ENCODE results near the gene SERPINI1.
A peak's percentile ranks its signal among the peaks of the same experiment; 100 is the strongest.
"Not testable (repeated sequence)": the region's sequence is repeated elsewhere in the genome, so short reads cannot be mapped to it uniquely, and the experiment has no call there.

SERPINI1 gene

GRCh38 chr3:167798443-167798842 is 62.9 kb downstream of the SERPINI1 start:
- no peak for DNase-seq

- no peak for DNase-seq
Measured at GRCh38 chr3:167808910-167809309, 73.4 kb downstream of the SERPINI1 start.

- DNase-seq, result no peak
Measured at GRCh38 chr3:167810236-167810635, 74.7 kb downstream of the SERPINI1 start.

GRCh38 chr3:167811031-167811430 is 75.5 kb downstream of the SERPINI1 start:
- DNase-seq, result no peak

- no peak for DNase-seq
Measured at GRCh38 chr3:167813169-167814123, 77.9 kb downstream of the SERPINI1 start.

GRCh38 chr3:167814441-167814951 is 79.0 kb downstream of the SERPINI1 start:
- no peak for DNase-seq

- DNase-seq, result no peak
Measured at GRCh38 chr3:167816953-167817352, 81.4 kb downstream of the SERPINI1 start.

GRCh38 chr3:167820102-167820865 is 84.8 kb downstream of the SERPINI1 start:
- DNase-seq, result no peak

GRCh38 chr3:167821248-167821805 is 85.8 kb downstream of the SERPINI1 start:
- DNase-seq, result no peak

- DNase-seq, result no peak
Measured at GRCh38 chr3:167823738-167824137, 88.2 kb downstream of the SERPINI1 start.

- DNase-seq, result not testable (repeated sequence)
Measured at GRCh38 chr3:167827588-167827987, 92.1 kb downstream of the SERPINI1 start.

GRCh38 chr3:167829071-167829470 is 93.5 kb downstream of the SERPINI1 start:
- DNase-seq, result peak; percentile 15

GRCh38 chr3:167830007-167830406 is 94.5 kb downstream of the SERPINI1 start:
- no peak for DNase-seq

- DNase-seq, result peak; percentile 20
Measured at GRCh38 chr3:167835359-167835758, 99.8 kb downstream of the SERPINI1 start.

- DNase-seq, result no peak
Measured at GRCh38 chr3:167835953-167836352, 100.4 kb downstream of the SERPINI1 start.

GRCh38 chr3:167837466-167837865 is 101.9 kb downstream of the SERPINI1 start:
- DNase-seq, result no peak

- no peak for DNase-seq
Measured at GRCh38 chr3:167839460-167840134, 104.1 kb downstream of the SERPINI1 start.

GRCh38 chr3:167840247-167840646 is 104.7 kb downstream of the SERPINI1 start:
- no peak for DNase-seq

GRCh38 chr3:167843481-167843880 is 108.0 kb downstream of the SERPINI1 start:
- DNase-seq, result peak; percentile 47

- no peak for DNase-seq
Measured at GRCh38 chr3:167843886-167844285, 108.4 kb downstream of the SERPINI1 start.

- no peak for DNase-seq
Measured at GRCh38 chr3:167844528-167844927, 109.0 kb downstream of the SERPINI1 start.

GRCh38 chr3:167851171-167851570 is 115.7 kb downstream of the SERPINI1 start:
- DNase-seq, result no peak

GRCh38 chr3:167851749-167852148 is 116.2 kb downstream of the SERPINI1 start:
- DNase-seq, result no peak
